ENCODE data around the gene BICDL2. TPM values are rescaled to one million over a fixed set of nuclear protein-coding genes. Genes with fewer than 3 reads are reported as not detected.
"Not testable (repeated sequence)": the region's sequence is repeated elsewhere in the genome, so short reads cannot be mapped to it uniquely, and the experiment has no call there.

Gene BICDL2
- total and polyA plus RNA-seq, 2 of the 8 experiments (the other 6 are each of a cell fraction or from before 2014, with no cell fraction given), result 7.3 to 15.9 TPM

DNA sequence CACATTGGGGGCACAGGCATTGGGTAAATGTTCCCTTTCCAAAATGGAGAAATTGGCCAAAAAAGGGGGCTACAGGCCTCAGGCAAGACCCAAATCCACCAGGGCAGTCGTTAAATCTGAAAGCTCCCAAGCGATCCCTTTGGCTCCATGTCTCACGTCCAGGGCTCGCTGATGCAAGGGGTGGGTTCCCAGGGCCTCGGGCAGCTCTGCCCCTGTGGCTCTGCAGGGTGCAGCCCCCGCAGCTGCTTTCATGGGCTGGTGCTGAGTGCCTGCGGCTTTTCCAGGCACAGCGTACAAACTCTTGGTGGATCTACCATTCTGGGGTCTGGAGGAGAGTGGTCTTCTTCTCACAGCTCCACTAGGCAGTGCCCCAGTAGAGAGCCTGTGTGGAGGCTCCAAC, 46.7 kb upstream of the BICDL2 start:
- H3K4me2 ChIP-seq (ENCODE audit: insufficient read depth in 1 of 2, low read depth in 2 of 2, low read length in 2 of 2); H3K9me3 ChIP-seq (ENCODE audit: insufficient read depth in 2 of 2, low read depth in 1 of 2, low read length in 1 of 2); H4K5ac ChIP-seq (ENCODE audit: insufficient read length, low read depth, low read length); H3K14ac ChIP-seq (ENCODE audit: insufficient read length); H2BK20ac ChIP-seq (ENCODE audit: low read length); H3K4ac ChIP-seq (replicated peaks; ENCODE audit: insufficient read length, low read depth, low read length); H3K9ac ChIP-seq (replicated peaks in 1 of 4; ENCODE audit: extremely low read depth in 1 of 4, low read depth in 3 of 4, low read length in 3 of 4); FAIRE-seq; H2BK5ac ChIP-seq (ENCODE audit: low read depth, low read length); H3K27ac ChIP-seq (ENCODE audit: low read depth, low read length); DNase-seq (ENCODE audit: low read depth in 1 of 2, low spot score in 2 of 2); H3K23me2 ChIP-seq (ENCODE audit: low read depth, low read length); H2AK5ac ChIP-seq (ENCODE audit: low read depth, low read length); H3K23ac ChIP-seq (ENCODE audit: insufficient read length); H4K20me1 ChIP-seq (replicated peaks in 1 of 2; ENCODE audit: control insufficient read depth in 1 of 2, insufficient read depth in 2 of 2, low read length in 2 of 2); H3K56ac ChIP-seq (replicated peaks; ENCODE audit: insufficient read length, low read depth, low read length); H3K79me1 ChIP-seq (ENCODE audit: low read depth, low read length); H2BK15ac ChIP-seq (ENCODE audit: low read length); H2BK120ac ChIP-seq (replicated peaks; ENCODE audit: low read depth, low read length); H3K4me3 ChIP-seq (ENCODE audit: extremely low read depth in 1 of 4, insufficient read depth in 2 of 4, low read depth in 3 of 4, low read length in 4 of 4); H2BK12ac ChIP-seq (ENCODE audit: low read depth, low read length); H4K8ac ChIP-seq (ENCODE audit: extremely low read depth, insufficient read depth, low read length); H3K4me1 ChIP-seq (replicated peaks in 1 of 4; ENCODE audit: control insufficient read depth in 3 of 4, insufficient read depth in 4 of 4, low read length in 3 of 4); H3K36me3 ChIP-seq (ENCODE audit: control insufficient read depth in 2 of 4, insufficient read depth in 4 of 4, low read length in 3 of 4); H3K18ac ChIP-seq (ENCODE audit: extremely low read depth, low read length); H2AFZ ChIP-seq (ENCODE audit: low read length); H3K79me2 ChIP-seq (ENCODE audit: control insufficient read depth in 1 of 2, insufficient read depth in 2 of 2, low read length in 2 of 2); H3K27me3 ChIP-seq (replicated peaks in 1 of 4; ENCODE audit: control insufficient read depth in 3 of 4, extremely low read depth in 1 of 4, insufficient read depth in 3 of 4, low read length in 3 of 4); H4K91ac ChIP-seq (replicated peaks; ENCODE audit: insufficient read length, low read length): not testable (repeated sequence)
- POLR2A ChIA-PET (ENCODE audit: partially characterized antibody), result interaction anchor here (0.8 to 1.5 kb wide), 8 partner anchors 8 to 36 kb away, joined by 3 to 6 read pairs (median 4); partner anchors contain the start of gene ZSCAN10
- CTCF ChIA-PET (ENCODE audit: partially characterized antibody), result interaction anchor here (0.8 to 2.8 kb wide), 6 partner anchors 12 to 53 kb away, joined by 3 to 16 read pairs (median 3); no protein-coding TSS in a partner anchor
- 92% methylated on average over 8 of the region's 8 CpGs; no CpG with 5 or more reads in 1 of the 2 experiments for WGBS, 2 experiments (ENCODE audit: extremely low coverage in 1 of 2, insufficient coverage in 1 of 2, insufficient read length in 1 of 2, insufficient replicate concordance in 2 of 2, low coverage in 1 of 2, low lambda C conversion rate in 2 of 2, missing lambda C conversion rate in 1 of 2)

DNA sequence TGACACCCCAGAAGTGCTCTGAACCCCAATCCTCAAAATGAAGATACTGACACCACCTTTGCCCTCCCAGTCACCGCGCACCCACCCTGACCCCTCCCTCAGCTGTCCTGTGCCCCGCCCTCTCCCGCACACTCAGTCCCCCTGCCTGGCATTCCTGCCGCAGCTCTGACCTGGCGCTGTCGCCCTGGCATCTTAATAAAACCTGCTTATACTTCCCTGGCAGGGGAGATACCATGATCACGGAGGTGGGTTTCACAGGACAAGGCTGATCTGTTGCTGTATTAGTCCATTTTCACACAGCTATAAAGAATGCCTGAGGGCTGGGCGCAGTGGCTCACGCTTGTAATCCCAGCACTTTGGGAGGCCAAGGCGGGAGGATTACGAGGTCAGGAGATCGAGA, 45.2 kb upstream of the BICDL2 start:
- H2BK15ac ChIP-seq (ENCODE audit: low read length); H3K27ac ChIP-seq (ENCODE audit: low read depth, low read length); FAIRE-seq; H3K4me1 ChIP-seq (replicated peaks in 1 of 4; ENCODE audit: control insufficient read depth in 3 of 4, insufficient read depth in 4 of 4, low read length in 3 of 4); H4K8ac ChIP-seq (ENCODE audit: extremely low read depth, insufficient read depth, low read length); H3K9ac ChIP-seq (replicated peaks in 1 of 4; ENCODE audit: extremely low read depth in 1 of 4, low read depth in 3 of 4, low read length in 3 of 4); H3K36me3 ChIP-seq (ENCODE audit: control insufficient read depth in 2 of 4, insufficient read depth in 4 of 4, low read length in 3 of 4); H4K5ac ChIP-seq (ENCODE audit: insufficient read length, low read depth, low read length); H3K18ac ChIP-seq (ENCODE audit: extremely low read depth, low read length); H3K4me3 ChIP-seq (ENCODE audit: extremely low read depth in 1 of 4, insufficient read depth in 2 of 4, low read depth in 3 of 4, low read length in 4 of 4); H3K4ac ChIP-seq (replicated peaks; ENCODE audit: insufficient read length, low read depth, low read length); H3K56ac ChIP-seq (replicated peaks; ENCODE audit: insufficient read length, low read depth, low read length); H2BK12ac ChIP-seq (ENCODE audit: low read depth, low read length); H2BK20ac ChIP-seq (ENCODE audit: low read length); H2BK5ac ChIP-seq (ENCODE audit: low read depth, low read length); H2BK120ac ChIP-seq (replicated peaks; ENCODE audit: low read depth, low read length); H3K4me2 ChIP-seq (ENCODE audit: insufficient read depth in 1 of 2, low read depth in 2 of 2, low read length in 2 of 2); H3K79me1 ChIP-seq (ENCODE audit: low read depth, low read length); H2AFZ ChIP-seq (ENCODE audit: low read length); H3K9me3 ChIP-seq (ENCODE audit: insufficient read depth in 2 of 2, low read depth in 1 of 2, low read length in 1 of 2); H3K23ac ChIP-seq (ENCODE audit: insufficient read length); DNase-seq (ENCODE audit: low read depth in 1 of 2, low spot score in 2 of 2); H4K91ac ChIP-seq (replicated peaks; ENCODE audit: insufficient read length, low read length); H3K79me2 ChIP-seq (ENCODE audit: control insufficient read depth in 1 of 2, insufficient read depth in 2 of 2, low read length in 2 of 2); H4K20me1 ChIP-seq (replicated peaks in 1 of 2; ENCODE audit: control insufficient read depth in 1 of 2, insufficient read depth in 2 of 2, low read length in 2 of 2); H3K23me2 ChIP-seq (ENCODE audit: low read depth, low read length); H3K14ac ChIP-seq (ENCODE audit: insufficient read length); H2AK5ac ChIP-seq (ENCODE audit: low read depth, low read length); H3K27me3 ChIP-seq (replicated peaks in 1 of 4; ENCODE audit: control insufficient read depth in 3 of 4, extremely low read depth in 1 of 4, insufficient read depth in 3 of 4, low read length in 3 of 4): not testable (repeated sequence)
- ChIA-PET POLR2A (ENCODE audit: partially characterized antibody) (interaction anchor here (0.6 to 1.5 kb wide), 8 partner anchors 9 to 58 kb away, joined by 3 to 5 read pairs (median 4); partner anchors contain the start of genes IL32 and ZSCAN10), CTCF (ENCODE audit: partially characterized antibody) (interaction anchor here (1.0 to 2.8 kb wide), 3 partner anchors 11 to 23 kb away, joined by 3 to 16 read pairs (median 3); no protein-coding TSS in a partner anchor)
- 92% methylated on average over 10 of the region's 13 CpGs; no CpG with 5 or more reads in 1 of the 2 experiments for WGBS, 2 experiments (ENCODE audit: extremely low coverage in 1 of 2, insufficient coverage in 1 of 2, insufficient read length in 1 of 2, insufficient replicate concordance in 2 of 2, low coverage in 1 of 2, low lambda C conversion rate in 2 of 2, missing lambda C conversion rate in 1 of 2)

Data from H1 (cell line).